K562 (cell line): ENCODE measurements around the gene TMEM252. TPM values are rescaled to one million over a fixed set of nuclear protein-coding genes. Genes with fewer than 3 reads are reported as not detected.

Experiments used
- ATAC-seq: fragments of 200-7000 bp; cut with Tn5 transposase; 3 replicates; pipeline ENCODE4 v1.9.1; 2020; ENCODE audit warnings: moderate library complexity
- BruUV-seq: library from RNA; stranded (reverse); fragments of 400-500 nt; replicated peaks from 2 replicates; lab custom pipeline; 2021; lab: Mats Ljungman, UMichigan
- CTCF ChIA-PET: fragments of 300-600 bp; formaldehyde crosslinking; extraction: SDS; loops from one replicate; lab custom pipeline; 2021; ENCODE audit warnings: low intra/inter-chr PET ratio; lab: Yijun Ruan, JAX
- POLR2A ChIA-PET: fragments of 300-600, 350-650 bp; sonication (Branson Sonifier 250); formaldehyde crosslinking; extraction: SDS; loops from one replicate; lab custom pipeline; 2021; ENCODE audit warnings: antibody characterized with exemption, inconsistent platforms; lab: Yijun Ruan, JAX
- DNase-seq, 4 experiments: peaks; one replicate each; pipeline versions ENCODE4 v3.0.0 to v3.0.0-alpha.2; 2011 to 2018; ENCODE audit warnings: low spot score in 3 of 4, mixed read lengths in 3 of 4; ENCODE audit errors: extremely low read depth in 1 of 4
- FAIRE-seq: peaks from 2 replicates; lab custom pipeline; 2011; peaks lifted over from hg19 to GRCh38; lab: Jason Lieb, UNC
- H2AFZ ChIP-seq: 2 replicates; pipeline ENCODE4 v1.6.0; 2011; ENCODE audit warnings: low read depth, low read length, control low read depth, inconsistent platforms
- H3K27ac ChIP-seq: fragments of 200-600 bp; 3 replicates; pipeline ENCODE4 v1.8.0; 2011; ENCODE audit warnings: low read depth, mild to moderate bottlenecking, control low read depth, inconsistent platforms, low read length, moderate library complexity, mixed read lengths; ENCODE audit errors: extremely low read depth
- H3K27me3 ChIP-seq, 2 experiments: fragments of 300-600 bp in 1 of 2; 2 replicates in 1 of 2; 3 replicates in 1 of 2; pipeline versions ENCODE4 v1.6.0 to v1.8.0; 2011; ENCODE audit warnings: inconsistent platforms in 2 of 2, low read length in 2 of 2, mild to moderate bottlenecking in 1 of 2, mixed read lengths in 1 of 2, moderate library complexity in 1 of 2; ENCODE audit not compliant: control insufficient read depth in 2 of 2, insufficient read depth in 2 of 2
- H3K36me3 ChIP-seq: fragments of 300-600 bp; 3 replicates; pipeline ENCODE4 v1.8.0; 2011; ENCODE audit warnings: mild to moderate bottlenecking, low read length, inconsistent platforms; ENCODE audit not compliant: control insufficient read depth, insufficient read depth
- H3K4me1 ChIP-seq, 2 experiments: fragments of 200-600 bp in 1 of 2; replicated peaks in 1 of 2; 2 replicates in 1 of 2; 3 replicates in 1 of 2; pipeline versions ENCODE4 v1.5.1 to v1.8.0; 2011; ENCODE audit warnings: inconsistent platforms in 2 of 2, low read length in 2 of 2, mild to moderate bottlenecking in 1 of 2, mixed read lengths in 1 of 2, moderate library complexity in 1 of 2; ENCODE audit not compliant: control insufficient read depth in 2 of 2, insufficient read depth in 2 of 2
- H3K4me2 ChIP-seq: 2 replicates; pipeline ENCODE4 v1.6.1; 2011; ENCODE audit warnings: low read length, control low read depth, inconsistent platforms, mixed read lengths; ENCODE audit not compliant: insufficient read depth
- H3K4me3 ChIP-seq: fragments of 200-600 bp; sonication (generic), shearing (Covaris generic); 2 replicates; pipeline ENCODE4 v1.5.1; 2016; ENCODE audit warnings: control low read depth, inconsistent platforms
- H3K79me2 ChIP-seq: fragments of 200-600 bp; 3 replicates; pipeline ENCODE4 v1.8.0; 2011; ENCODE audit warnings: low read length, inconsistent platforms; ENCODE audit not compliant: control insufficient read depth, insufficient read depth
- H3K9ac ChIP-seq, 2 experiments: 2 replicates each; pipeline versions ENCODE4 v1.6.0 to v1.6.1; 2011; ENCODE audit warnings: low read depth in 2 of 2, low read length in 2 of 2, control low read depth in 1 of 2, inconsistent platforms in 1 of 2, mild to moderate bottlenecking in 1 of 2, mixed read lengths in 1 of 2; ENCODE audit not compliant: insufficient read depth in 1 of 2
- H3K9me1 ChIP-seq: one replicate; pipeline ENCODE4 v1.6.0; 2011; ENCODE audit warnings: inconsistent platforms, mild to moderate bottlenecking, low read length, moderate library complexity; ENCODE audit not compliant: control insufficient read depth, insufficient read depth
- H3K9me3 ChIP-seq: replicated peaks from 2 replicates; pipeline ENCODE4 v1.5.1; 2011; ENCODE audit warnings: low read depth, low read length, inconsistent platforms; ENCODE audit not compliant: control insufficient read depth, insufficient read depth
- H4K20me1 ChIP-seq: replicated peaks from 2 replicates; pipeline ENCODE4 v1.6.1; 2011; ENCODE audit warnings: low read length, inconsistent platforms, mixed read lengths; ENCODE audit not compliant: control insufficient read depth, insufficient read depth
- CBFA2T3 ChIP-seq: fragments of 450-650 bp; IDR thresholded peaks from 2 replicates; pipeline ENCODE4 v1.6.1; 2017
- ESRRA ChIP-seq: fragments of 450-650 bp; IDR thresholded peaks from 2 replicates; pipeline ENCODE4 v1.6.1; 2014; ENCODE audit warnings: low read depth, mild to moderate bottlenecking, moderate library complexity, borderline replicate concordance
- ILK ChIP-seq: fragments of 450-650 bp; IDR thresholded peaks from 2 replicates; pipeline ENCODE4 v1.6.1; 2016; ENCODE audit warnings: missing genetic modification characterization, low read depth, mild to moderate bottlenecking, missing compliant biosample characterization, moderate library complexity, borderline replicate concordance
- KDM1A ChIP-seq, 2 experiments: fragments of 450-650 bp; IDR thresholded peaks; 2 replicates each; pipeline ENCODE4 v1.6.1; 2016; ENCODE audit warnings: mild to moderate bottlenecking in 2 of 2
- SRSF9 ChIP-seq: fragments of 200-400 bp; formaldehyde crosslinking; IDR thresholded peaks from 2 replicates; pipeline ENCODE4 v1.6.1; 2017; ENCODE audit warnings: low read depth, low read length, borderline replicate concordance
- TAL1 ChIP-seq: fragments of 450-650 bp; IDR thresholded peaks from 2 replicates; pipeline ENCODE4 v1.6.1; 2016; ENCODE audit warnings: mild to moderate bottlenecking
- U2AF2 ChIP-seq: fragments of 200-400 bp; formaldehyde crosslinking; optimal IDR thresholded peaks from 2 replicates; pipeline ENCODE3; 2017; ENCODE audit warnings: low read depth, mild to moderate bottlenecking, low read length
- ZNF121 ChIP-seq: sonication (generic); formaldehyde crosslinking; conservative IDR thresholded peaks from 2 replicates; pipeline ENCODE4 v1.8.0; 2022; ENCODE audit warnings: missing genetic modification reagents
- ZNF232 ChIP-seq: sonication (generic); formaldehyde crosslinking; IDR thresholded peaks from 2 replicates; pipeline ENCODE4 v1.8.0; 2022; ENCODE audit warnings: mild to moderate bottlenecking, missing genetic modification reagents
- ZNF551 ChIP-seq: fragments of 250-450 bp; sonication (Bioruptor Pico); IDR thresholded peaks from 2 replicates; pipeline ENCODE4 v1.5.0; 2021; ENCODE audit warnings: mild to moderate bottlenecking, moderate library complexity
- WGBS: fragments of 100-300 bp; shearing (Covaris generic); methylation state at CpG from one replicate; pipeline ENCODE4 v1.1.6; 2016; ENCODE audit warnings: low coverage, mixed read lengths; ENCODE audit not compliant: insufficient coverage; ENCODE audit errors: missing lambda C conversion rate; 5-methylcytosine and 5-hydroxymethylcytosine counted together
- in situ Hi-C: fragments of 300-500 bp; cut with MboI; formaldehyde crosslinking; loops from 4 replicates; pipeline ENCODE4 v1.15.0; 2018; ENCODE audit warnings: inconsistent platforms, mixed read lengths
- intact Hi-C: fragments of 100-400 bp; cut with micrococcal nuclease; formaldehyde crosslinking; loops from 2 replicates; pipeline ENCODE4 v1.14.2; 2022
- polyA plus RNA-seq, 8 experiments: library from polyadenylated mRNA; depleted of rRNA in 4 of 8; stranded (reverse) in 5 of 8; unstranded in 3 of 8; fragments of >200 nt; fragmentation: Nextera tagmentation in 2 of 8; fragmentation: Illumina TruSeq in 1 of 8; extraction: Ambion mirVana in 2 of 8; extraction: Trizol in 1 of 8; gene quantifications; 2 replicates each; pipeline versions ENCODE4 v1.2.1 to v1.2.3, GENCODE V29; 2011 to 2014; ENCODE audit warnings: inconsistent platforms in 1 of 8, missing spikeins in 1 of 8
- total RNA-seq, 7 experiments: library from RNA; depleted of rRNA in 6 of 7; stranded (reverse); fragments of >200 nt in 6 of 7; fragmentation: Illumina TruSeq in 2 of 7; extraction: Trizol in 2 of 7; gene quantifications; 2 replicates each; pipeline versions ENCODE4 v1.2.1 to v1.2.3, GENCODE V29; 2011 to 2021; ENCODE audit warnings: low replicate concordance in 1 of 7
- TF ChIP-seq, protein P1 (sequence below): fragments of 450-650 bp; IDR thresholded peaks from 2 replicates; pipeline ENCODE4 v1.6.1; 2016; ENCODE audit warnings: missing biosample characterization, missing genetic modification characterization

Gene TMEM252
- total and polyA plus RNA-seq, 9 of the 15 experiments (the other 6 are each of a cell fraction or from before 2014, with no cell fraction given) = not detected

DNA sequence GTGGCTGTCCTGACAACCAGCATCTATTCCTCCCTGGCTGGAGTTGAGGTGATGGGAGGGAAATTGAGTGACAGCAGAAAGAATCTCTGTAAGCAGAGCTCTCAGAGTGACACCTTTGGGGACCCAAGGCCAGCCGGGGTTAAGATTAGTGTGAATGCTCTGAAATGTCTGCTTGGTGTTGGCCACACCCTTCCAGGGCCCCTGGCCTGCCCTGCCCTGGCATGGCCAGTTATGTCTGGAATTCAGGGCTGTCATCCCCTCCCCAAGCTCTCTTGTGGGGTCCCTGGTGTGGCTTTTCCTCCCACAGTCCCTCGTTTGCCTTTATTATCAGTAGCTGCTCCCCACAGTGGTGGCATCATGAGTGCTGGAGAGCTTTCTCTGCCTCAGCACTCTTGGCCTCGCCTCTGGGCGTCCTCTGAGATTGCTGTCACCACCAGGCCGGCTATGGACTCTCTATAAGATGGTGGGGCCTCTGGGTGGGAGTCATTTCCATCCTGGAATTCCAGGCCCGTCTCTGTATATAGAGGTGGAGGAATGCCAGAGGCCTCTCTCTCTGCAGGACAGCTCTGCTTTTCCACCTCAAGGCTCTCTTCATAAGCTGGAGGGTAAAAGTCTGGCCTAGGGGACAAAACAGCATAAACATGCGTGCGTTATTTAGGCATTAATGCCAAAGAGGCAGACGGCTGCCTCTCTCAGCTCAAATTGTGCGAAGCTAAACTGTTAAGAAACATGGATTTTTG lies 3.6 kb downstream of the TMEM252 start:
- H3K4me1 ChIP-seq = no peaks in the 10 kb centered on the region
- H2AFZ ChIP-seq = no peak overlapping the region
- no peaks in the 10 kb centered on the region for H3K79me2 ChIP-seq
- H3K9me3 ChIP-seq = no peaks in the 10 kb centered on the region
- CTCF ChIA-PET = no interaction called here
- BruUV-seq = no TSS peak
- H3K4me3 ChIP-seq = no peak overlapping the region
- H3K4me2 ChIP-seq = no peak overlapping the region
- POLR2A ChIA-PET = no interaction called here
- FAIRE-seq (no peak), ATAC-seq (no peak), DNase-seq (no peak)
- H3K9me1 ChIP-seq = no peaks in the 10 kb centered on the region
- under 1% methylated on average over 8 of the region's 10 CpGs for WGBS
- H3K27me3 ChIP-seq = peaks cover 0 to 10% of the 10 kb centered on the region in 2 experiments; a peak in 3 of 5 replicates
- TF ChIP-seq SRSF9 (no peak), ZNF551 (CRISPR knock-in tag) (no peak), ZNF121 (CRISPR knock-in tag) (no peak), CBFA2T3 (no peak), KDM1A (IDR thresholded peaks at IDR 0.05) (no peak), ILK (tag) (no peak), TAL1 (no peak), ZNF232 (CRISPR knock-in tag) (no peak), U2AF2 (no peak), ESRRA (no peak)
- TF ChIP-seq, protein P1, sequence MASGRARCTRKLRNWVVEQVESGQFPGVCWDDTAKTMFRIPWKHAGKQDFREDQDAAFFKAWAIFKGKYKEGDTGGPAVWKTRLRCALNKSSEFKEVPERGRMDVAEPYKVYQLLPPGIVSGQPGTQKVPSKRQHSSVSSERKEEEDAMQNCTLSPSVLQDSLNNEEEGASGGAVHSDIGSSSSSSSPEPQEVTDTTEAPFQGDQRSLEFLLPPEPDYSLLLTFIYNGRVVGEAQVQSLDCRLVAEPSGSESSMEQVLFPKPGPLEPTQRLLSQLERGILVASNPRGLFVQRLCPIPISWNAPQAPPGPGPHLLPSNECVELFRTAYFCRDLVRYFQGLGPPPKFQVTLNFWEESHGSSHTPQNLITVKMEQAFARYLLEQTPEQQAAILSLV (tag) = no peak
- in situ Hi-C loops (no loop called here), intact Hi-C loops (no loop called here)
- no peak overlapping the region for H3K9ac ChIP-seq
- H3K27ac ChIP-seq = no peak overlapping the region
- no peaks in the 10 kb centered on the region for H3K36me3 ChIP-seq
- no peaks in the 10 kb centered on the region for H4K20me1 ChIP-seq
